PC-9 (cell line): ENCODE results near the gene E2F6. TPM values are rescaled to one million over a fixed set of nuclear protein-coding genes. Genes with fewer than 3 reads are reported as not detected.

Experiments
- BruUV-seq: library from RNA; stranded (reverse); fragments of 400-500 nt; replicated peaks from 2 replicates; lab custom pipeline; 2021; lab: Mats Ljungman, UMichigan
- CTCF ChIA-PET: fragments of 300-600 bp; sonication (Branson Sonifier 250); formaldehyde crosslinking; loops from one replicate; lab custom pipeline; 2022; ENCODE audit warnings: antibody characterized with exemption; lab: Charles Lee
- POLR2A ChIA-PET: fragments of 300-600 bp; sonication (Branson Sonifier 250); formaldehyde crosslinking; loops from one replicate; lab custom pipeline; 2022; ENCODE audit warnings: antibody characterized with exemption; ENCODE audit not compliant: unreplicated experiment; lab: Charles Lee
- DNase-seq, 2 experiments: peaks; one replicate each; pipeline versions ENCODE4 v3.0.0 to v3.0.0-alpha.2; 2015 to 2022; ENCODE audit warnings: mixed read lengths in 1 of 2
- H2AFZ ChIP-seq: fragments of 200-600 bp; sonication (generic); 2 replicates; pipeline ENCODE4 v1.8.1; 2017; ENCODE audit warnings: antibody characterized with exemption
- H3F3A ChIP-seq: fragments of 200-600 bp; sonication (generic); 2 replicates; pipeline ENCODE4 v1.8.1; 2017; ENCODE audit warnings: antibody characterized with exemption, mild to moderate bottlenecking, low read depth; ENCODE audit not compliant: insufficient read depth
- H3K27ac ChIP-seq: fragments of 200-600 bp; sonication (generic); 2 replicates; pipeline ENCODE4 v1.6.1; 2016; ENCODE audit warnings: mixed run types
- H3K27me3 ChIP-seq: fragments of 200-600 bp; sonication (generic); 2 replicates; pipeline ENCODE4 v1.6.1; 2016; ENCODE audit warnings: low read depth, mixed run types; ENCODE audit not compliant: insufficient read depth
- H3K36me3 ChIP-seq: fragments of 200-600 bp; sonication (generic); 2 replicates; pipeline ENCODE4 v1.6.1; 2016; ENCODE audit warnings: low read depth, mixed run types
- H3K4me1 ChIP-seq: fragments of 200-600 bp; sonication (generic); replicated peaks from 2 replicates; pipeline ENCODE4 v1.6.1; 2016; ENCODE audit warnings: mixed run types; ENCODE audit not compliant: insufficient read depth
- H3K4me2 ChIP-seq: fragments of 200-600 bp; sonication (generic); 2 replicates; pipeline ENCODE4 v1.6.1; 2017; ENCODE audit warnings: mixed run types
- H3K4me3 ChIP-seq: fragments of 200-600 bp; sonication (generic); 2 replicates; pipeline ENCODE4 v1.6.1; 2016; ENCODE audit warnings: mixed run types
- H3K79me2 ChIP-seq: fragments of 200-600 bp; sonication (generic); 2 replicates; pipeline ENCODE4 v1.6.1; 2017; ENCODE audit warnings: low read depth, mixed run types
- H3K9me2 ChIP-seq: fragments of 200-600 bp; sonication (generic); 2 replicates; pipeline ENCODE4 v1.8.1; 2017; ENCODE audit warnings: mild to moderate bottlenecking; ENCODE audit not compliant: insufficient read depth
- H3K9me3 ChIP-seq: fragments of 200-600 bp; sonication (generic); 2 replicates; pipeline ENCODE4 v1.8.1; 2016; ENCODE audit warnings: low read depth; ENCODE audit not compliant: insufficient read depth
- H4K20me1 ChIP-seq: fragments of 200-600 bp; sonication (generic); 2 replicates; pipeline ENCODE4 v1.8.1; 2017; ENCODE audit not compliant: insufficient read depth
- CTCF ChIP-seq: fragments of 200-600 bp; sonication (generic); conservative IDR thresholded peaks from 2 replicates; pipeline ENCODE4 v1.6.1; 2017; ENCODE audit warnings: mixed run types, antibody characterized with exemption, mild to moderate bottlenecking, moderate library complexity
- EZH2 ChIP-seq: fragments of 200-600 bp; sonication (generic); IDR thresholded peaks from 2 replicates; pipeline ENCODE4 v1.8.0; 2017; ENCODE audit warnings: antibody characterized with exemption, low read depth
- intact Hi-C: fragments of 100-400 bp; cut with micrococcal nuclease; formaldehyde crosslinking; loops from one replicate; pipeline ENCODE4 v1.10.0; 2022; ENCODE audit not compliant: unreplicated experiment
- total RNA-seq: library from RNA; stranded (reverse); gene quantifications from 2 replicates; pipeline ENCODE4 v1.2.3, GENCODE V29; 2021

The E2F6 gene
- total RNA-seq, 1 experiment from 2014 or later = 15.2 TPM

GRCh38 chr2:11509657-11510360 is 43.8 kb upstream of the E2F6 start:
- ChIA-PET CTCF (no interaction called here), POLR2A (no interaction called here)
- Histone ChIP-seq H3K27me3 (peaks cover 55% of the 10 kb centered on the region), H3K4me2 (no peak overlapping the region), H3K36me3 (no peaks in the 10 kb centered on the region), H3K9me3 (no peaks in the 10 kb centered on the region), H3K4me1 (peaks cover 14% of the 10 kb centered on the region), H3F3A (0 out of 2 replicates have a peak, but pooled peaks cover 9% of the 10 kb centered on the region), H3K9me2 (no peaks in the 10 kb centered on the region), H2AFZ (no peak overlapping the region), H3K4me3 (no peak overlapping the region), H3K79me2 (no peaks in the 10 kb centered on the region), H3K27ac (no peak overlapping the region), H4K20me1 (no peaks in the 10 kb centered on the region)
- intact Hi-C loops = no loop called here
- BruUV-seq = no TSS peak
- TF ChIP-seq EZH2 (no peak), CTCF (no peak)
- DNase-seq = no peak

- CTCF ChIA-PET = no interaction called here
- BruUV-seq = no TSS peak
These were observed 42.3 kb upstream of the E2F6 start for GRCh38 chr2:11508279-11508678.

GRCh38 chr2:11507517-11507916 is 41.6 kb upstream of the E2F6 start:
- peaks cover 32% of the 10 kb centered on the region for H3K27me3 ChIP-seq
- 0 out of 2 replicates have a peak, but pooled peaks cover 12% of the 10 kb centered on the region for H3F3A ChIP-seq
- intact Hi-C loops = no loop called here
- H3K9me3 ChIP-seq = 0 out of 2 replicates have a peak, but pooled peaks cover 2% of the 10 kb centered on the region
- DNase-seq = no peak
- H3K4me2 ChIP-seq = no peak overlapping the region
- H3K27ac ChIP-seq = no peak overlapping the region
- H3K4me3 ChIP-seq = no peak overlapping the region
- no peaks in the 10 kb centered on the region for H3K79me2 ChIP-seq
- no peaks in the 10 kb centered on the region for H3K36me3 ChIP-seq
- no peak overlapping the region for H2AFZ ChIP-seq
- no peaks in the 10 kb centered on the region for H3K9me2 ChIP-seq
- POLR2A ChIA-PET = no interaction called here
- no TSS peak for BruUV-seq
- no peaks in the 10 kb centered on the region for H4K20me1 ChIP-seq
- CTCF ChIA-PET = no interaction called here
- TF ChIP-seq CTCF (no peak), EZH2 (no peak)
- peaks cover 14% of the 10 kb centered on the region for H3K4me1 ChIP-seq

More at GRCh38 chr2:11508279-11508678, 42.3 kb upstream of the E2F6 start:
- POLR2A ChIA-PET = no interaction called here
- intact Hi-C loops = no loop called here
- H3K79me2 ChIP-seq = no peaks in the 10 kb centered on the region
- no peak overlapping the region for H3K4me3 ChIP-seq
- peaks cover 39% of the 10 kb centered on the region for H3K27me3 ChIP-seq
- no peaks in the 10 kb centered on the region for H3K9me2 ChIP-seq
- 0 out of 2 replicates have a peak, but pooled peaks cover 11% of the 10 kb centered on the region for H3F3A ChIP-seq
- 0 out of 2 replicates have a peak, but pooled peaks cover 2% of the 10 kb centered on the region for H3K9me3 ChIP-seq
- H4K20me1 ChIP-seq = no peaks in the 10 kb centered on the region
- peaks cover 14% of the 10 kb centered on the region for H3K4me1 ChIP-seq
- TF ChIP-seq EZH2 (no peak), CTCF (no peak)
- H3K4me2 ChIP-seq = no peak overlapping the region
- H3K36me3 ChIP-seq = no peaks in the 10 kb centered on the region
- H3K27ac ChIP-seq = no peak overlapping the region
- no peak overlapping the region for H2AFZ ChIP-seq
- DNase-seq = no peak
